Loucy (cell line): ENCODE data around the gene LOXHD1.

Source experiments
- H2AFZ ChIP-seq: fragments of 200-600 bp; sonication (generic); 2 replicates; pipeline ENCODE4 v1.6.0; 2016; ENCODE audit warnings: antibody characterized with exemption, mild to moderate bottlenecking, low read length, moderate library complexity
- H3F3A ChIP-seq: fragments of 200-600 bp; 2 replicates; pipeline ENCODE4 v1.6.0; 2016; ENCODE audit warnings: antibody characterized with exemption, low read depth, mild to moderate bottlenecking
- H3K27me3 ChIP-seq: fragments of 200-600 bp; sonication (generic); 2 replicates; pipeline ENCODE4 v1.6.1; 2014; ENCODE audit warnings: low read length, mild to moderate bottlenecking; ENCODE audit not compliant: insufficient read depth, poor library complexity, severe bottlenecking
- H3K36me3 ChIP-seq: fragments of 200-600 bp; sonication (generic); 2 replicates; pipeline ENCODE4 v1.6.1; 2016; ENCODE audit warnings: low read length; ENCODE audit not compliant: insufficient read depth
- H3K4me1 ChIP-seq: fragments of 200-600 bp; sonication (generic); 2 replicates; pipeline ENCODE4 v1.5.1; 2014; ENCODE audit warnings: low read length, mild to moderate bottlenecking; ENCODE audit not compliant: insufficient read depth, poor library complexity, severe bottlenecking
- H3K4me2 ChIP-seq: fragments of 200-600 bp; sonication (generic); 2 replicates; pipeline ENCODE4 v1.6.0; 2014; ENCODE audit warnings: antibody characterized with exemption, low read length, low read depth, mild to moderate bottlenecking; ENCODE audit not compliant: poor library complexity, severe bottlenecking
- H3K4me3 ChIP-seq: fragments of 200-600 bp; sonication (generic); 2 replicates; pipeline ENCODE4 v1.5.1; 2014; ENCODE audit warnings: low read length, mild to moderate bottlenecking, mixed read lengths; ENCODE audit not compliant: poor library complexity, severe bottlenecking
- H3K79me2 ChIP-seq: fragments of 200-600 bp; sonication (generic); 2 replicates; pipeline ENCODE4 v1.6.1; 2014; ENCODE audit warnings: low read length; ENCODE audit not compliant: insufficient read depth
- H3K9ac ChIP-seq: fragments of 200-600 bp; sonication (generic); 2 replicates; pipeline ENCODE4 v1.6.0; 2014; ENCODE audit warnings: mild to moderate bottlenecking, low read depth, low read length, moderate library complexity; ENCODE audit not compliant: poor library complexity, severe bottlenecking
- H3K9me2 ChIP-seq: fragments of 200-600 bp; sonication (generic); replicated peaks from 2 replicates; pipeline ENCODE4 v1.6.1; 2016; ENCODE audit warnings: low read depth, low read length, mixed read lengths
- H3K9me3 ChIP-seq: fragments of 200-600 bp; sonication (generic); 2 replicates; pipeline ENCODE4 v1.6.1; 2014; ENCODE audit warnings: mild to moderate bottlenecking, antibody characterized with exemption, low read length, low read depth; ENCODE audit not compliant: insufficient read depth
- H4K20me1 ChIP-seq: fragments of 200-600 bp; sonication (generic); 2 replicates; pipeline ENCODE4 v1.6.0; 2014; ENCODE audit warnings: antibody characterized with exemption, low read length, mild to moderate bottlenecking; ENCODE audit not compliant: insufficient read depth, poor library complexity, severe bottlenecking
- EZH2phosphoT487 ChIP-seq: fragments of 200-600 bp; IDR thresholded peaks from 2 replicates; pipeline ENCODE4 v1.6.1; 2018; ENCODE audit warnings: antibody characterized with exemption, mild to moderate bottlenecking, moderate library complexity, borderline replicate concordance
- TF ChIP-seq, protein P1 (sequence below): fragments of 200-600 bp; sonication (generic); conservative IDR thresholded peaks from 2 replicates; pipeline ENCODE4 v1.5.1; 2014; ENCODE audit warnings: mild to moderate bottlenecking, antibody characterized with exemption, low read length

Gene LOXHD1

DNA sequence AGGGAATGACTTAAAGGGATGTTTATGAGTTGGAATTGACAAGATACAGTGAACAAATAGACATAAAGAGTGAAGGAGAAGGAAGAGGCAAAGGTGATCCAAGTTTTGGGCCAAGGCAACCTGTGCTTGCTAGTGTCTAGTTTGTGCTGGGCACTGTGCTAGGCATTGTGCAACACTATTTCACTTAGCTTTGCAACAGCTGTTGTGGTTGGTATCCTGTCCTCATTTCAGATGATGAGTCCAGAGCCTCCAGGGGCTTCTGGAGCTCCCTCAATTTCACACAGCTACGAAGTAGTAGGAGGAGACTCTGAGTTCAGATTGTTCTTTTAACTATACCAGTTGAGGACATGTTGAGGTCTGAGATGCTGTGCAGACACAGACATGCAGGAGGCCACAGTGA is 18.1 kb upstream of the LOXHD1 start:
- Histone ChIP-seq H3K9me3 (no peaks in the 10 kb centered on the region), H3K4me3 (no peak overlapping the region), H3K79me2 (no peaks in the 10 kb centered on the region), H3K4me2 (no peak overlapping the region), H3F3A (no peaks in the 10 kb centered on the region), H2AFZ (no peak overlapping the region), H4K20me1 (no peaks in the 10 kb centered on the region), H3K9ac (no peak overlapping the region), H3K27me3 (no peaks in the 10 kb centered on the region), H3K4me1 (no peaks in the 10 kb centered on the region), H3K9me2 (no peaks in the 10 kb centered on the region), H3K36me3 (no peaks in the 10 kb centered on the region)
- TF ChIP-seq, protein P1, sequence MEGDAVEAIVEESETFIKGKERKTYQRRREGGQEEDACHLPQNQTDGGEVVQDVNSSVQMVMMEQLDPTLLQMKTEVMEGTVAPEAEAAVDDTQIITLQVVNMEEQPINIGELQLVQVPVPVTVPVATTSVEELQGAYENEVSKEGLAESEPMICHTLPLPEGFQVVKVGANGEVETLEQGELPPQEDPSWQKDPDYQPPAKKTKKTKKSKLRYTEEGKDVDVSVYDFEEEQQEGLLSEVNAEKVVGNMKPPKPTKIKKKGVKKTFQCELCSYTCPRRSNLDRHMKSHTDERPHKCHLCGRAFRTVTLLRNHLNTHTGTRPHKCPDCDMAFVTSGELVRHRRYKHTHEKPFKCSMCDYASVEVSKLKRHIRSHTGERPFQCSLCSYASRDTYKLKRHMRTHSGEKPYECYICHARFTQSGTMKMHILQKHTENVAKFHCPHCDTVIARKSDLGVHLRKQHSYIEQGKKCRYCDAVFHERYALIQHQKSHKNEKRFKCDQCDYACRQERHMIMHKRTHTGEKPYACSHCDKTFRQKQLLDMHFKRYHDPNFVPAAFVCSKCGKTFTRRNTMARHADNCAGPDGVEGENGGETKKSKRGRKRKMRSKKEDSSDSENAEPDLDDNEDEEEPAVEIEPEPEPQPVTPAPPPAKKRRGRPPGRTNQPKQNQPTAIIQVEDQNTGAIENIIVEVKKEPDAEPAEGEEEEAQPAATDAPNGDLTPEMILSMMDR = no peak
- no peak for TF ChIP-seq EZH2phosphoT487

DNA sequence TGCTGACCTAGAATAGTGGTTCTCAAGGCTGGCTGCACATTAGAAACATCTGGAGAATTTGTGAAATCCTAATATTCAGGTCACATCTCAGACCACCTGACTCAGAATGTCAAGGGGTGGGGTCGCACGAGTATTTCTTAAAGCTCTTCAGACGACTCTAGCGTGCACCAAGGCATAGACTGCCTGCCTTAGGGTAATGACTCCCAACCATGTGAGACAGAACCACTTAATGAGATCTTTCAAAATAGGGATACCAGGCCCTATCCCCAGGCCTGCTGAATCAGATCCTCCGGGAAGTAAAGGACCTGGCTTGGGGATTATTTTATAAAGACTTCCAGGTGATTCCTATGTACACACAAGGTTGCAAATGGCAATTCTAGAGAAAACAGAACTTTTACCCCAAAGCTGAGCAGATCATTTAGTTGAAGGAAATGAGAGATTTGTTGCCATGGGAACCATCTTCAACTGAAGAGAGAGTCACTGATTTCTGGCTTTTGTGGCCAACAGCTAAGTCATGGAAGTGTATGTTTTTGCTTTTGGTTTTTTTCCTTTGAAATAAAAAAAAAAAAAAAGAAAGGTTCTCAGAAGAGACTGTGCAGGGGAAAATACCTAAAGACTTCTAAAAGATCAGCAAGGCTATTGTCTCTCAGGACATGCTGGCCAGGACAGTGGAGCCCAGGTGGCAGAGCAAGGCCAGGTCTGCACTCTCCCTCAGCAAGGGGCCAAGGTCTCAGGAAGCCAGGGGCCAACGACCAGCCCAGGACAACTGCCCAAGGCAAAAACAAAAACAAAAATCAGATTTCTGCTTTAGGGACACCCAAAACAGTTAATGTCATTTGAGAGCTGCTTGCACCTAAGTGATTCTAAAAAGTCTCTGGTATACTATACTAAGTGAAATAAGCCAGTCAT is 15.3 kb upstream of the LOXHD1 start:
- H3K4me3 ChIP-seq = no peak overlapping the region
- no peaks in the 10 kb centered on the region for H3F3A ChIP-seq
- no peak overlapping the region for H3K4me2 ChIP-seq
- no peaks in the 10 kb centered on the region for H3K9me2 ChIP-seq
- no peaks in the 10 kb centered on the region for H3K36me3 ChIP-seq
- H3K9me3 ChIP-seq = no peaks in the 10 kb centered on the region
- TF ChIP-seq, protein P1 = no peak
- TF ChIP-seq EZH2phosphoT487 = no peak
- no peaks in the 10 kb centered on the region for H3K27me3 ChIP-seq
- H2AFZ ChIP-seq = no peak overlapping the region
- H3K79me2 ChIP-seq = no peaks in the 10 kb centered on the region
- H3K4me1 ChIP-seq = no peaks in the 10 kb centered on the region
- no peaks in the 10 kb centered on the region for H4K20me1 ChIP-seq
- no peak overlapping the region for H3K9ac ChIP-seq

DNA sequence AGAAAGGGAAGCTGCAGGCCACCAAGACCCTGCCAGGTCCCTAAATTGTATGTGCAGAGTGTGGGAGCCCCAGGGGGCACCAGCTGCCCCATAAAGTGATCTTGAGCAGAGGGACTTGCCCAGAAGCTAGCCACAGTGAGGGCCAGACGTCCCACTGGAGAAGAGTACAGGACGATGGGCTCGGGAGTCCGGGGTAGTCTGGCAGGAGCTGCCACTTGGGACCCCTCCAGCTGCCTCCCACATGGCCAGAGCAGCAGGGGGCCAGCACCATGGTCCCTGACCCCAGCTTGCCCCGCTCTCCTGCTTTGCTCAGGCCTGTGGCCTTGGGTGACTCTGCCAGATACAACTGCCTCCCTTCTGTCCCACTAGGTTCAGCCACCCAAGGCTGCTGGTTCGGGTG is 11.7 kb upstream of the LOXHD1 start:
- H3K36me3 ChIP-seq = no peaks in the 10 kb centered on the region
- no peaks in the 10 kb centered on the region for H3K79me2 ChIP-seq
- H3K4me2 ChIP-seq = no peak overlapping the region
- H3K9me2 ChIP-seq = no peaks in the 10 kb centered on the region
- no peak for TF ChIP-seq EZH2phosphoT487
- TF ChIP-seq, protein P1 = no peak
- no peaks in the 10 kb centered on the region for H3K4me1 ChIP-seq
- H2AFZ ChIP-seq = no peak overlapping the region
- H3K4me3 ChIP-seq = no peak overlapping the region
- no peaks in the 10 kb centered on the region for H3K27me3 ChIP-seq
- no peak overlapping the region for H3K9ac ChIP-seq
- H4K20me1 ChIP-seq = no peaks in the 10 kb centered on the region
- no peaks in the 10 kb centered on the region for H3K9me3 ChIP-seq
- H3F3A ChIP-seq = no peaks in the 10 kb centered on the region
